Body of pancreas (tissue), 4 donors: ENCODE data around the gene TXK.

Source experiments
- POLR2A ChIP-seq, 3 donors: fragments of 450-650 bp; IDR thresholded peaks; one replicate each; pipeline ENCODE4 v1.6.1; 2016; ENCODE audit warnings: antibody characterized with exemption in 3 of 3, mild to moderate bottlenecking in 2 of 3
- TF ChIP-seq, protein P1 (sequence below), 7 experiments: fragments of 450-650 bp in 4 of 7; fragments of 200-600 bp in 3 of 7; sonication (generic) in 3 of 7; IDR thresholded peaks; one replicate each; pipeline ENCODE4 v1.5.1; 2016 to 2019; ENCODE audit warnings: antibody characterized with exemption in 7 of 7

DNA sequence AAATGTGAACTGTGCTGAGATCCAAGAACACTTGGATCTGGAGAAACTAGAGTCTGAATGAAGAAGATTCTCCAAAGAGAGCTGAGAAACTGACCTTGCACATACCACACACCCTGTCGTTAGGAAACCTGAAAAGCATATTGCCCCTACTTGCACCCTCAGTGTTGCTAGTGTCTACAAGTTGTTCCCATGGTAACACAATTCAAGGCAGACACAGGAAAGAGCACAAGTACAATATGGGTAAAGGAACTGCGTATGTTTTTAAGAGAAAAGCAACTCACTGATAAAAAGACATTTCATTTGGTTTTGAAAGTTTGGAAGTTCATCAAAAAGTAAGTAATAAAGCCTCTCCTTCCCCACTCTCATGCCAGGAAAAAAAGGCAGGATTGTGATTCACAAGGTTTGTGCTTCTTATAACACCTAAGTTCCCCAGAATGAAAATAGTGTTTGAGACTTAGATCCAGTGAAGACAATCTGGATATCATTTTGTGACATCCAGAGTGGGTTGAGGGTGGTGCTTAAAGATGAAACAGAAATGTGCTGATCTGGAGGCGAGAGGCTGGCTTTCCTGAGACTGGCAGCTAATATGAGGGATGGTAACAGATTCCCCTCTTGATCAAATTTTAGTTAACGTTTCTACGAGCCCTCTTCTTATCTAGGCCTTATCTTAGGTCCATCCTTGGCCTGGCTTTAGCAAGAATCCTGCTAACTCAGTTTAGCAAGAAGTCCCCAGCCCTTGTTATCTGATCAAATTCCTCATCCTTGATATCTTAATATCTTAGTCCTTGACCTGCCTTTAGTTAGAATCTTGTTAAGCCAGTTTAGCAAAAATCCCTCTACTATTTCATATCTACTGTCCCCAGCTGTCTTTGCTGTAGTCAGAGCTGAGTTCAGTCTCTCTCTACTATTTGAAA lies 75.2 kb downstream of the TXK start:
- TF ChIP-seq POLR2A (IDR thresholded peaks at IDR 0.05), result no peak
- TF ChIP-seq, protein P1, sequence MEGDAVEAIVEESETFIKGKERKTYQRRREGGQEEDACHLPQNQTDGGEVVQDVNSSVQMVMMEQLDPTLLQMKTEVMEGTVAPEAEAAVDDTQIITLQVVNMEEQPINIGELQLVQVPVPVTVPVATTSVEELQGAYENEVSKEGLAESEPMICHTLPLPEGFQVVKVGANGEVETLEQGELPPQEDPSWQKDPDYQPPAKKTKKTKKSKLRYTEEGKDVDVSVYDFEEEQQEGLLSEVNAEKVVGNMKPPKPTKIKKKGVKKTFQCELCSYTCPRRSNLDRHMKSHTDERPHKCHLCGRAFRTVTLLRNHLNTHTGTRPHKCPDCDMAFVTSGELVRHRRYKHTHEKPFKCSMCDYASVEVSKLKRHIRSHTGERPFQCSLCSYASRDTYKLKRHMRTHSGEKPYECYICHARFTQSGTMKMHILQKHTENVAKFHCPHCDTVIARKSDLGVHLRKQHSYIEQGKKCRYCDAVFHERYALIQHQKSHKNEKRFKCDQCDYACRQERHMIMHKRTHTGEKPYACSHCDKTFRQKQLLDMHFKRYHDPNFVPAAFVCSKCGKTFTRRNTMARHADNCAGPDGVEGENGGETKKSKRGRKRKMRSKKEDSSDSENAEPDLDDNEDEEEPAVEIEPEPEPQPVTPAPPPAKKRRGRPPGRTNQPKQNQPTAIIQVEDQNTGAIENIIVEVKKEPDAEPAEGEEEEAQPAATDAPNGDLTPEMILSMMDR (IDR thresholded peaks at IDR 0.05), result no peak
